MM.1S (cell line): ENCODE measurements around the gene SNX19.

Source experiments
- DNase-seq: peaks from one replicate; pipeline ENCODE4 v3.0.0-alpha.2; 2015
- H2AFZ ChIP-seq: fragments of 300-600 bp; sonication (generic); 2 replicates; pipeline ENCODE4 v1.6.0; 2016; ENCODE audit warnings: antibody characterized with exemption, low read length
- H3F3A ChIP-seq: fragments of 300-600 bp; sonication (generic); 2 replicates; pipeline ENCODE4 v1.6.1; 2016; ENCODE audit warnings: mild to moderate bottlenecking, antibody characterized with exemption, low read length, moderate library complexity, mixed read lengths; ENCODE audit not compliant: insufficient read depth
- H3K27ac ChIP-seq: fragments of 300-600 bp; sonication (generic); 2 replicates; pipeline ENCODE4 v1.5.1; 2016; ENCODE audit warnings: mild to moderate bottlenecking, low read length
- H3K27me3 ChIP-seq: fragments of 300-600 bp; sonication (generic); replicated peaks from 2 replicates; pipeline ENCODE4 v1.6.0; 2016; ENCODE audit warnings: low read length; ENCODE audit not compliant: insufficient read depth
- H3K36me3 ChIP-seq: fragments of 300-600 bp; sonication (generic); replicated peaks from 2 replicates; pipeline ENCODE4 v1.6.1; 2016; ENCODE audit warnings: mild to moderate bottlenecking, low read length, mixed read lengths; ENCODE audit not compliant: insufficient read depth
- H3K4me1 ChIP-seq: fragments of 300-600 bp; sonication (generic); 2 replicates; pipeline ENCODE4 v1.6.1; 2016; ENCODE audit warnings: low read length, mixed read lengths
- H3K4me2 ChIP-seq: fragments of 300-600 bp; sonication (generic); 2 replicates; pipeline ENCODE4 v1.6.0; 2016; ENCODE audit warnings: low read depth, low read length
- H3K4me3 ChIP-seq: fragments of 300-600 bp; sonication (generic); 2 replicates; pipeline ENCODE4 v1.5.1; 2016; ENCODE audit warnings: low read length, mixed read lengths
- H3K79me2 ChIP-seq: fragments of 300-600 bp; sonication (generic); 2 replicates; pipeline ENCODE4 v1.6.1; 2016; ENCODE audit warnings: mixed run types, low read length, mixed read lengths
- H3K9ac ChIP-seq: fragments of 300-600 bp; sonication (generic); 2 replicates; pipeline ENCODE4 v1.6.1; 2016; ENCODE audit warnings: low read length, mixed read lengths
- H3K9me2 ChIP-seq: fragments of 300-600 bp; sonication (generic); replicated peaks from 2 replicates; pipeline ENCODE4 v1.6.1; 2016; ENCODE audit warnings: mild to moderate bottlenecking, low read length, mixed read lengths; ENCODE audit not compliant: insufficient read depth
- H3K9me3 ChIP-seq: fragments of 300-600 bp; sonication (generic); replicated peaks from 2 replicates; pipeline ENCODE4 v1.6.1; 2016; ENCODE audit warnings: mild to moderate bottlenecking, low read length, mixed read lengths; ENCODE audit not compliant: insufficient read depth
- H4K20me1 ChIP-seq: fragments of 300-600 bp; sonication (generic); 2 replicates; pipeline ENCODE4 v1.6.1; 2016; ENCODE audit warnings: mild to moderate bottlenecking, low read length, moderate library complexity, mixed read lengths; ENCODE audit not compliant: insufficient read depth
- CTCF ChIP-seq: fragments of 300-600 bp; sonication (generic); IDR thresholded peaks from 2 replicates; pipeline ENCODE4 v1.5.1; 2016; ENCODE audit warnings: antibody characterized with exemption, low read length, mixed read lengths
- EZH2 ChIP-seq: fragments of 300-600 bp; sonication (generic); optimal IDR thresholded peaks from 2 replicates; pipeline ENCODE3; 2017; ENCODE audit warnings: low read depth, mild to moderate bottlenecking, antibody characterized with exemption, low read length, mixed read lengths
- EZH2phosphoT487 ChIP-seq: fragments of 300-600 bp; sonication (generic); IDR thresholded peaks from 2 replicates; pipeline ENCODE4 v1.6.1; 2018; ENCODE audit warnings: antibody characterized with exemption, low read length

The SNX19 gene

GRCh38 chr11:130842001-130842400 is 74.3 kb downstream of the SNX19 start:
- H3K79me2 ChIP-seq = no peaks in the 10 kb centered on the region
- H3K27me3 ChIP-seq = no peaks in the 10 kb centered on the region
- no peaks in the 10 kb centered on the region for H3K36me3 ChIP-seq
- no peak overlapping the region for H3K27ac ChIP-seq
- no peak overlapping the region for H2AFZ ChIP-seq
- H3F3A ChIP-seq = peaks cover 17% of the 10 kb centered on the region
- no peaks in the 10 kb centered on the region for H4K20me1 ChIP-seq
- H3K9me2 ChIP-seq = no peaks in the 10 kb centered on the region
- no peak overlapping the region for H3K9ac ChIP-seq
- no peak overlapping the region for H3K4me3 ChIP-seq
- no peak overlapping the region for H3K4me2 ChIP-seq
- TF ChIP-seq EZH2phosphoT487 = no peak
- TF ChIP-seq EZH2 = no peak
- TF ChIP-seq CTCF = no peak
- no peak for DNase-seq
- peaks cover 37% of the 10 kb centered on the region for H3K4me1 ChIP-seq
- no peaks in the 10 kb centered on the region for H3K9me3 ChIP-seq

- Histone ChIP-seq H4K20me1 (no peaks in the 10 kb centered on the region), H3K4me3 (no peak overlapping the region; the same call in 1 of the 2 replicates), H3F3A (peaks cover 7% of the 10 kb centered on the region), H3K9me3 (no peaks in the 10 kb centered on the region), H3K27ac (no peak overlapping the region), H3K4me2 (peak overlapping the region; percentile 65), H3K79me2 (no peaks in the 10 kb centered on the region), H3K9ac (0 out of 2 replicates have a peak overlapping the region, but pooled peaks have one; percentile 13), H3K9me2 (no peaks in the 10 kb centered on the region), H3K36me3 (no peaks in the 10 kb centered on the region), H3K4me1 (peaks cover 30% of the 10 kb centered on the region), H3K27me3 (no peaks in the 10 kb centered on the region), H2AFZ (peak overlapping the region; percentile 65)
- DNase-seq = no peak
- TF ChIP-seq EZH2phosphoT487 = no peak
- TF ChIP-seq CTCF = no peak
- TF ChIP-seq EZH2 = no peak
These were observed 75.6 kb downstream of the SNX19 start for GRCh38 chr11:130840679-130841078.

GRCh38 chr11:130839981-130840666 is 76.2 kb downstream of the SNX19 start:
- H4K20me1 ChIP-seq = no peaks in the 10 kb centered on the region
- H3K79me2 ChIP-seq = no peaks in the 10 kb centered on the region
- H3F3A ChIP-seq = peaks cover 8% of the 10 kb centered on the region
- TF ChIP-seq EZH2phosphoT487 (no peak), CTCF (no peak), EZH2 (no peak)
- H3K9ac ChIP-seq = 0 out of 2 replicates have a peak overlapping the region, but pooled peaks have one; percentile 13
- H3K9me3 ChIP-seq = no peaks in the 10 kb centered on the region
- H3K36me3 ChIP-seq = no peaks in the 10 kb centered on the region
- no peak overlapping the region; the same call in 1 of the 2 replicates for H3K4me3 ChIP-seq
- DNase-seq = peak; percentile 29
- no peaks in the 10 kb centered on the region for H3K9me2 ChIP-seq
- H3K4me1 ChIP-seq = peaks cover 29% of the 10 kb centered on the region
- no peak overlapping the region for H3K27ac ChIP-seq
- H2AFZ ChIP-seq = peak overlapping the region; percentile 65
- H3K27me3 ChIP-seq = no peaks in the 10 kb centered on the region
- H3K4me2 ChIP-seq = peak overlapping the region; percentile 65
